Muscle layer of colon (tissue), 2 donors: ENCODE measurements around the gene USP27X.

Experiments used
- H3K27ac ChIP-seq: one replicate; pipeline ENCODE4 v1.7.0; 2013; ENCODE audit warnings: low read depth, mild to moderate bottlenecking, low read length, moderate library complexity
- H3K27me3 ChIP-seq, 2 donors: one replicate each; pipeline ENCODE4 v1.7.0; 2013; ENCODE audit warnings: low read length in 2 of 2, mild to moderate bottlenecking in 2 of 2; ENCODE audit not compliant: insufficient read depth in 2 of 2, control insufficient read depth in 1 of 2
- H3K36me3 ChIP-seq: one replicate; pipeline ENCODE4 v1.7.0; 2013; ENCODE audit warnings: mild to moderate bottlenecking, low read length; ENCODE audit not compliant: insufficient read depth
- H3K4me1 ChIP-seq: one replicate; pipeline ENCODE4 v1.7.0; 2013; ENCODE audit warnings: mild to moderate bottlenecking, low read length; ENCODE audit not compliant: insufficient read depth
- H3K4me3 ChIP-seq, 2 donors: one replicate each; pipeline ENCODE4 v1.7.0; 2013; ENCODE audit warnings: low read length in 2 of 2, low read depth in 1 of 2, mild to moderate bottlenecking in 1 of 2, moderate library complexity in 1 of 2
- H3K9ac ChIP-seq: one replicate; pipeline ENCODE4 v1.7.0; 2013; ENCODE audit warnings: low read length
- H3K9me3 ChIP-seq: one replicate; pipeline ENCODE4 v1.7.0; 2013; ENCODE audit warnings: mild to moderate bottlenecking, low read length
- donor health status: abdominal sarcoma.
- donor health status: Adenocarcinoma of cecum.

The USP27X gene

DNA sequence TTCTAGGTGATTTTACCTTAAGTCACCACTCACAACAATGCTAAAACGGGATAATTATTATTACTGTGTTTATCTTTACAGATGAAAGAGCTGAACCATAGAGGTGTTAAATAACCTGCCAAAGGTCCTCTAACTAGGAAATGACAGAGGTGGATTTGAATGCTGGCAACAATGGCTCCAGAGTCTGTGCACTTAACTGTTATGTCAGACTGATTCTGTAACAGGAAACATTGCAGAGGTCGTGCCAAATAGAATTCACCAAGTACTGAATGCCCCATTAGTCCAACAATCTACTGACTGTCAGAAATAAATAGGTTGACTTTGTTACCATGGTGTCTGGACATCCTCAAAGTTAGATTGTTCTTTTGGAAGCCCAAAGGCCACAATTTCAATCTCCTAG, 20.9 kb upstream of the USP27X start:
- H3K27ac ChIP-seq: no peak overlapping the region
- H3K27me3 ChIP-seq: peaks cover 0 to 6% of the 10 kb centered on the region in 2 donors
- no peaks in the 10 kb centered on the region for H3K9me3 ChIP-seq
- H3K9ac ChIP-seq: no peak overlapping the region
- H3K36me3 ChIP-seq: no peaks in the 10 kb centered on the region
- H3K4me3 ChIP-seq: no peak overlapping the region
- no peaks in the 10 kb centered on the region for H3K4me1 ChIP-seq

DNA sequence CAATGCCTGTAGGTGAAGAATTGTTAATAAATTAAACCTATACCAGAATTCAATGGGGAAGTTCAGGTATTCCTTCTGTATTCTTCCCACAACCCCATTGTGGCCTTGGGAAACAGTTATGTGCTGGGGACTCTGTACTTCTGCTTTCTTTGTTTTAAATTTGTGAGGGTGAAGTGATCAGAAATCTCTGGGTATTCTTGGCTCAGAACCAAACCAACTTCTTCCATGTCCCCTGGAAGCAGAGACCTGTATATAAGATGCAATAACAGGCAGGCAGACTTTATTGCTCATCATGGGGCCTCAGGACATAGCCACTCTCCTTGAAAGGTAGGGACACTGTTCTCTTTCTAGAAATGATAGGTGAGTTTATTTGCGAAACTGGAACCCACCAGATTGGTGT, 19.8 kb upstream of the USP27X start:
- H3K4me1 ChIP-seq: no peaks in the 10 kb centered on the region

GRCh38 chrX:49860867-49861535, 18.3 kb upstream of the USP27X start:
- no peaks in the 10 kb centered on the region for H3K9me3 ChIP-seq
- no peaks in the 10 kb centered on the region for H3K27me3 ChIP-seq
- no peak overlapping the region for H3K4me3 ChIP-seq
- no peak overlapping the region for H3K27ac ChIP-seq
- no peaks in the 10 kb centered on the region for H3K36me3 ChIP-seq
- no peak overlapping the region for H3K9ac ChIP-seq
- no peaks in the 10 kb centered on the region for H3K4me1 ChIP-seq

More for the DNA sequence above, 19.8 kb upstream of the USP27X start:
- Histone ChIP-seq H3K9me3 (no peaks in the 10 kb centered on the region), H3K9ac (no peak overlapping the region), H3K27ac (no peak overlapping the region), H3K27me3 (peaks cover 0 to 6% of the 10 kb centered on the region in 2 donors), H3K4me3 (no peak overlapping the region), H3K36me3 (no peaks in the 10 kb centered on the region)

GRCh38 chrX:49862093-49862492, 17.2 kb upstream of the USP27X start:
- no peak overlapping the region for H3K27ac ChIP-seq
- no peaks in the 10 kb centered on the region for H3K36me3 ChIP-seq
- no peaks in the 10 kb centered on the region for H3K27me3 ChIP-seq
- no peak overlapping the region for H3K4me3 ChIP-seq
- no peaks in the 10 kb centered on the region for H3K4me1 ChIP-seq
- no peak overlapping the region for H3K9ac ChIP-seq
- H3K9me3 ChIP-seq: no peaks in the 10 kb centered on the region

GRCh38 chrX:49868739-49869138, 10.5 kb upstream of the USP27X start:
- no peaks in the 10 kb centered on the region for H3K4me1 ChIP-seq
- H3K27me3 ChIP-seq: peaks cover 9 to 14% of the 10 kb centered on the region in 2 donors
- no peaks in the 10 kb centered on the region for H3K36me3 ChIP-seq
- H3K4me3 ChIP-seq: no peak overlapping the region
- H3K9me3 ChIP-seq: no peaks in the 10 kb centered on the region
- no peak overlapping the region for H3K9ac ChIP-seq
- no peak overlapping the region for H3K27ac ChIP-seq

DNA sequence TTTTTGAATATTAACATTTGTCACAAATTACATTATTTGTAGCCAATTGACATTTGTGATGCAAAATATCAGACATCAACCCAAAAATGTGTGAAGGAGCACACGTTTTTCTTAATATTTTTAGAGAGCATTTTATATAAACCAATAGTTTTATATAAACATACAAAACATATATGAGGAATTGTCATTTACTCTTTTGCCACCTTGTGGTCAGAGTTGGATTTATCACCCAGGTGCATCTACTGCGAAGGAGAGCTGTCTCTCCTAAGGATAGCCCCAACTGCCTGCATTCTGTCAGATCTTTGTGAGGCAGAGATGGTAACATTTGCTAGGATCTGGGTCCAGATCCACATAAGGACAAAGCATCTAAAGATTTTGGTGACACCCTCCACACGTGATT, 2.5 kb upstream of the USP27X start:
- Histone ChIP-seq H3K4me3 (no peak overlapping the region), H3K27me3 (peaks cover 0 to 9% of the 10 kb centered on the region in 2 donors), H3K9ac (no peak overlapping the region), H3K4me1 (peaks cover 13% of the 10 kb centered on the region), H3K9me3 (no peaks in the 10 kb centered on the region), H3K27ac (no peak overlapping the region), H3K36me3 (no peaks in the 10 kb centered on the region)

DNA sequence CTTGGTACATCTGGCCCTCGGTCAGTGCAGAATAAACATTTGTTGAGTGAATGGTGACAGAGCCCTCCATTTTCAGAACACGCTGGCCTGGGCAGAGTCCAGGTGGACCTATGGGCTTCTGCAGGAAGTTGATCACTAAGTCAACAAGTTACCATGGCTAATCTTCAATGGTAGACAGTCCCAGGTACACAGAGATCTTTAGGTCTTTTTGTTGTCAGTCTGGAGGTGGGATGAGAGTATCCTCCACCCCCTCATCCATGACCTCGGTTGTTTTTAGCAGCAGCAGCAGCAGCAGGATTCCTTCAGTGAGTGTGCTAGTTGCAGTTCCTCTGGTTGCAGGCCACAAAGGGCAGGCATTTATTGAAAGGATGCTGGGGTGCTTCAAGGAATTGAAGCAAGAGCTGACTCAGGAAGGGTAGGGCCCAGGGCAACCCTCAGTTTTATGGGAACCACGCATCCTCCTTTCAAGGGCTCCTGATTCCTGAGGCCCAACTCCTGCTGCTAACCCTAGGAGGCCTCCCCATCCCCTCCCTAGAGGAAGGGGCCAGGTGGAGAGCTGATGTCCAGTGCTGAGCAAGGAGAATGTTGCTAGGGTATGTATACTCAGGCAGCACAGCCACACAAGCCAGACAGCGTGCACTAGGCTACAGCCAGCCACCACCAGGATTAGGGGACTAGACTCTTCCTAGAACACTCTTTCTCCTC, 1.7 kb upstream of the USP27X start:
- Histone ChIP-seq H3K36me3 (no peaks in the 10 kb centered on the region), H3K27ac (peak overlapping the region; percentile 48), H3K9ac (no peak overlapping the region), H3K4me3 (peak overlapping the region in 1 of 2 donors; percentile 54), H3K9me3 (no peaks in the 10 kb centered on the region), H3K4me1 (peaks cover 13% of the 10 kb centered on the region), H3K27me3 (peaks cover 0 to 6% of the 10 kb centered on the region in 2 donors)

DNA sequence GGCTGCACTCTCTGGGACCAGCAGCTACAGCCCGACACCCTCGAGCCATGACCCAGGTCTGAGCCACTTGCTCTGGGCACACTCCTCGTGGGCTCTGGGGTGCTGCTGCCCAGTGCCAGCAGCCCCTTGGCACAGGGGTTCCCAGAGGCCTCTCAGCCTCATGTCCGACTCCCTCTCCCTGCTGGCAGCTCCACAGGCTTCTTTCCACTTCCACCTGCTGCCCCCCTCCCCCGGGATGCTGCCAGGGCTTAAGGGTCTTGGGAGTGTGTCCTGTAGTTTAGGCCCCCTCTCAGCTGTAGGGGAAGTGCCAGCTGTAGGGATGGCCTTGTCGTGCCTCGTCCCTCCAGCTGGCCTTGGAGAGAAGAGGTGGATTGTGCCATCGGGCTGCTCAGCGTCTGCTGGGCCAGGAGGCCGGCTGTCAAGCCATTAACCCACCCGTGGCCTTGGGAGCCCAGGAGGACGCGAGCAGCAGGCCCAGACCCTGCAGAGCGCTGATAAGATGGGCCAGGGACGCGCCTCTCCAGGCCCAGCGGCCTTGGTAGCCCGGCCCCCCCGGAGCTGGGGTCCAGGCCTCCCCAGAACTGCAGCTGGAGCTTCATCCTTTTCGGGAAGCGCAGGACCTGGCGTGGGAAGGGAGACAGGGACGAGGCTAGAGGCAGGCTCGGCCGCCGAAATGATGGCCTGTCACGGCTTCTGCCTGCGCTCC, 1.0 kb upstream of the USP27X start:
- Histone ChIP-seq H3K4me3 (peak overlapping the region; percentile 38 to 54), H3K9ac (peak overlapping the region; percentile 17), H3K27ac (peak overlapping the region; percentile 54)

GRCh38 chrX:49879656-49880277, 483 bp downstream of the USP27X start:
- Histone ChIP-seq H3K27ac (peak overlapping the region; percentile 47), H3K27me3 (peaks cover 0 to 6% of the 10 kb centered on the region in 2 donors), H3K9ac (no peak overlapping the region)

More for the DNA sequence above, 1.0 kb upstream of the USP27X start:
- no peaks in the 10 kb centered on the region for H3K36me3 ChIP-seq
- H3K4me1 ChIP-seq: peaks cover 13% of the 10 kb centered on the region
- H3K9me3 ChIP-seq: no peaks in the 10 kb centered on the region
- peaks cover 0 to 6% of the 10 kb centered on the region in 2 donors for H3K27me3 ChIP-seq

DNA sequence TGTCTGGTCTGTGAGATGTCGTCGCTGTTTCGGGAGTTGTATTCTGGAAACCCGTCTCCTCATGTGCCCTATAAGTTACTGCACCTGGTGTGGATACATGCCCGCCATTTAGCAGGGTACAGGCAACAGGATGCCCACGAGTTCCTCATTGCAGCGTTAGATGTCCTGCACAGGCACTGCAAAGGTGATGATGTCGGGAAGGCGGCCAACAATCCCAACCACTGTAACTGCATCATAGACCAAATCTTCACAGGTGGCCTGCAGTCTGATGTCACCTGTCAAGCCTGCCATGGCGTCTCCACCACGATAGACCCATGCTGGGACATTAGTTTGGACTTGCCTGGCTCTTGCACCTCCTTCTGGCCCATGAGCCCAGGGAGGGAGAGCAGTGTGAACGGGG, 1.4 kb downstream of the USP27X start:
- Histone ChIP-seq H3K4me1 (peaks cover 13% of the 10 kb centered on the region), H3K27ac (no peak overlapping the region), H3K27me3 (peaks cover 0 to 6% of the 10 kb centered on the region in 2 donors), H3K9ac (no peak overlapping the region), H3K9me3 (no peaks in the 10 kb centered on the region), H3K36me3 (no peaks in the 10 kb centered on the region), H3K4me3 (peak overlapping the region in 1 of 2 donors; percentile 29)

More at GRCh38 chrX:49879656-49880277, 483 bp downstream of the USP27X start:
- Histone ChIP-seq H3K36me3 (no peaks in the 10 kb centered on the region), H3K9me3 (no peaks in the 10 kb centered on the region), H3K4me3 (peak overlapping the region; percentile 38 to 54), H3K4me1 (peaks cover 13% of the 10 kb centered on the region)

DNA sequence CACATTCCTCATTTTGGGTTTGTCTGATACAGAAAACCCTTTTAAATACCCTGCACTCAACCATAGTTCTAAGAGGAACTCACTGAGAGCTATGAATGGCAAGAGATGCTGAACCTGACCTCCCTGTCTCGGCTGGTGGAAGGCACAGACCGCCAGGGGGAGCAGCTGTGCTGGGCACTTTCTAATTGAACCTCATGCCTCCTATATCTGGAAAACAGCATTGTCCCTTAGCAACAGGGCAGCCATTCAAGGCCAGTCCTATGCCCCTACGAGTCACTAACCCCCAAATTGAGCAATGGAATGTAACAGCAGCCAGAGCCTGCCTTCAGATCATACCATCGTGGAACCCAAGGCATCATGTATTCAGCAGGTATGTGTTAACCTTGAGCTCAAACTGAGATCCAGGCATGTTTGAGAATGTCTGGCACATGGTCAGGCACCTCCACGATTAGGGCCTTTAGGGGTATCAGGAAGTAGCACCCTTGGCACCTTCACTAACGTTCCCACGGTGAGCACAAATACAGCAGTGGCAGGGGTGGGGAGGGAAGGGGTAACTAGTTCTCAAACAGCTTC, 5.1 kb downstream of the USP27X start:
- no peak overlapping the region for H3K27ac ChIP-seq
- no peak overlapping the region for H3K9ac ChIP-seq
- H3K4me3 ChIP-seq: no peak overlapping the region
- H3K27me3 ChIP-seq: no peaks in the 10 kb centered on the region
- no peaks in the 10 kb centered on the region for H3K36me3 ChIP-seq
- H3K9me3 ChIP-seq: no peaks in the 10 kb centered on the region
- peaks cover 6% of the 10 kb centered on the region for H3K4me1 ChIP-seq
